Fibroblast of lung (primary cell): ENCODE measurements around the gene ACSL3. TPM values are rescaled to one million over a fixed set of nuclear protein-coding genes. Genes with fewer than 3 reads are reported as not detected.

Experiments
- DNase-seq, 2 donors: peaks; one replicate each; pipeline versions ENCODE4 v3.0.0 to v3.0.0-alpha.2; 2010; ENCODE audit warnings: low read depth in 2 of 2
- H2AFZ ChIP-seq: 2 replicates; pipeline ENCODE4 v1.5.1; 2012; ENCODE audit warnings: low read length, control low read depth, inconsistent platforms
- H3K27ac ChIP-seq: 2 replicates; pipeline ENCODE4 v1.5.1; 2011; ENCODE audit warnings: low read length, control low read depth; ENCODE audit not compliant: insufficient read depth
- H3K27me3 ChIP-seq: 2 replicates; pipeline ENCODE4 v1.5.1; 2011; ENCODE audit warnings: mild to moderate bottlenecking, low read length; ENCODE audit not compliant: control insufficient read depth, insufficient read depth
- H3K36me3 ChIP-seq: 2 replicates; pipeline ENCODE4 v1.5.1; 2011; ENCODE audit warnings: low read length; ENCODE audit not compliant: control insufficient read depth, insufficient read depth
- H3K4me1 ChIP-seq: 2 replicates; pipeline ENCODE4 v1.5.1; 2011; ENCODE audit warnings: low read length; ENCODE audit not compliant: control insufficient read depth, insufficient read depth; ENCODE audit errors: extremely low read depth
- H3K4me2 ChIP-seq: 2 replicates; pipeline ENCODE4 v1.5.1; 2011; ENCODE audit warnings: low read length, control low read depth; ENCODE audit not compliant: insufficient read depth; ENCODE audit errors: extremely low read depth
- H3K4me3 ChIP-seq, 4 experiments: fragments of 200-600 bp in 1 of 4; sonication (generic) in 1 of 4; replicated peaks in 1 of 4; 2 replicates each; pipeline ENCODE4 v1.5.1; 2011 to 2016; ENCODE audit warnings: low read length in 4 of 4, low read depth in 3 of 4, mild to moderate bottlenecking in 3 of 4, control low read depth in 2 of 4, inconsistent platforms in 1 of 4, mixed read lengths in 1 of 4; ENCODE audit not compliant: insufficient read depth in 1 of 4; ENCODE audit errors: control extremely low read depth in 1 of 4
- H3K79me2 ChIP-seq: 2 replicates; pipeline ENCODE4 v1.5.1; 2012; ENCODE audit warnings: mild to moderate bottlenecking, low read length, inconsistent platforms; ENCODE audit not compliant: control insufficient read depth, insufficient read depth
- H3K9ac ChIP-seq: 2 replicates; pipeline ENCODE4 v1.5.1; 2011; ENCODE audit warnings: mild to moderate bottlenecking, low read length, control low read depth; ENCODE audit not compliant: insufficient read depth
- H3K9me3 ChIP-seq: 2 replicates; pipeline ENCODE4 v1.5.1; 2012; ENCODE audit warnings: low read depth, low read length; ENCODE audit not compliant: control insufficient read depth, insufficient read depth
- H4K20me1 ChIP-seq: 2 replicates; pipeline ENCODE4 v1.5.1; 2011; ENCODE audit warnings: low read length; ENCODE audit not compliant: control insufficient read depth, insufficient read depth; ENCODE audit errors: extremely low read depth
- EZH2 ChIP-seq: IDR thresholded peaks from 2 replicates; pipeline ENCODE4 v1.5.1; 2012; ENCODE audit warnings: low read length, control low read depth, mild to moderate bottlenecking; ENCODE audit errors: missing control alignments
- polyA plus RNA-seq, 2 donors: library from polyadenylated mRNA; depleted of rRNA in 1 of 2; stranded (reverse) in 1 of 2; unstranded in 1 of 2; fragments of >200 nt; gene quantifications; 2 replicates each; pipeline ENCODE4 v1.2.1, GENCODE V29; 2011 to 2012; ENCODE audit warnings: missing spikeins in 1 of 2
- total RNA-seq: library from RNA; depleted of rRNA; stranded (reverse); fragments of >200 nt; gene quantifications from 2 replicates; pipeline ENCODE4 v1.2.1, GENCODE V29; 2014
- TF ChIP-seq, protein P1 (sequence below), 2 donors: IDR thresholded peaks in 1 of 2; conservative IDR thresholded peaks in 1 of 2; 1 replicate in 1 of 2; 2 replicates in 1 of 2; pipeline ENCODE4 v1.5.1; 2011 to 2012; ENCODE audit warnings: low read length in 2 of 2, control low read depth in 1 of 2, inconsistent platforms in 1 of 2, low read depth in 1 of 2, mild to moderate bottlenecking in 1 of 2

The ACSL3 gene
- total and polyA plus RNA-seq, 2 donors (not counting 1 experiment from before 2014, with no cell fraction given): 147 to 377 TPM

DNA sequence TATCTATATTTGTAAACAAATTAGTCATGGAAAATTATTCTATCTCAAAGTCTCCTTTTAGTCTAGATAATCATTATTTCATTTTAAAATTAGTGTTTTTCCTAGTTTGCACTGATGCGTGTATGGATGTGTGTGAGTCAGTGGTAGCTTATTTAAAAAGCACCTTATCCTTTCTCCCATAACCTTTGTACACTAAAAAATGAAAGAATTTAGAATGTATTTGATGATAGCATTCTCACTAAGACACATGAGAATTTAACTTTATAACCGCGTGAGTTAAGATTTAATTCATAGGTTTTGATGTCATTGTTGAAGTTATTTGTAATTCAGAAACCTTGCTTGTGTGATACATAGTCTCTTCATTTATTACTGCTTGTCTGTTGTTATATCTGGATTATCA, 81.7 kb downstream of the ACSL3 start:
- no peak overlapping the region for H3K4me3 ChIP-seq
- no peak for TF ChIP-seq EZH2
- TF ChIP-seq, protein P1, sequence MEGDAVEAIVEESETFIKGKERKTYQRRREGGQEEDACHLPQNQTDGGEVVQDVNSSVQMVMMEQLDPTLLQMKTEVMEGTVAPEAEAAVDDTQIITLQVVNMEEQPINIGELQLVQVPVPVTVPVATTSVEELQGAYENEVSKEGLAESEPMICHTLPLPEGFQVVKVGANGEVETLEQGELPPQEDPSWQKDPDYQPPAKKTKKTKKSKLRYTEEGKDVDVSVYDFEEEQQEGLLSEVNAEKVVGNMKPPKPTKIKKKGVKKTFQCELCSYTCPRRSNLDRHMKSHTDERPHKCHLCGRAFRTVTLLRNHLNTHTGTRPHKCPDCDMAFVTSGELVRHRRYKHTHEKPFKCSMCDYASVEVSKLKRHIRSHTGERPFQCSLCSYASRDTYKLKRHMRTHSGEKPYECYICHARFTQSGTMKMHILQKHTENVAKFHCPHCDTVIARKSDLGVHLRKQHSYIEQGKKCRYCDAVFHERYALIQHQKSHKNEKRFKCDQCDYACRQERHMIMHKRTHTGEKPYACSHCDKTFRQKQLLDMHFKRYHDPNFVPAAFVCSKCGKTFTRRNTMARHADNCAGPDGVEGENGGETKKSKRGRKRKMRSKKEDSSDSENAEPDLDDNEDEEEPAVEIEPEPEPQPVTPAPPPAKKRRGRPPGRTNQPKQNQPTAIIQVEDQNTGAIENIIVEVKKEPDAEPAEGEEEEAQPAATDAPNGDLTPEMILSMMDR (conservative IDR thresholded peaks at IDR 0.05 in 1 of 2, IDR thresholded peaks at IDR 0.05 in 1 of 2; ENCODE audit: low read depth in 1 of 2, low read length in 2 of 2): no peak
- no peak overlapping the region for H2AFZ ChIP-seq
- DNase-seq: no peak
- H3K79me2 ChIP-seq: peaks cover 5% of the 10 kb centered on the region
- no peak overlapping the region for H3K4me2 ChIP-seq
- no peaks in the 10 kb centered on the region for H3K9me3 ChIP-seq
- H3K27ac ChIP-seq: no peak overlapping the region
- no peaks in the 10 kb centered on the region for H4K20me1 ChIP-seq
- H3K36me3 ChIP-seq: no peaks in the 10 kb centered on the region
- no peaks in the 10 kb centered on the region for H3K27me3 ChIP-seq
- no peak overlapping the region for H3K9ac ChIP-seq
- H3K4me1 ChIP-seq: peaks cover 2% of the 10 kb centered on the region

DNA sequence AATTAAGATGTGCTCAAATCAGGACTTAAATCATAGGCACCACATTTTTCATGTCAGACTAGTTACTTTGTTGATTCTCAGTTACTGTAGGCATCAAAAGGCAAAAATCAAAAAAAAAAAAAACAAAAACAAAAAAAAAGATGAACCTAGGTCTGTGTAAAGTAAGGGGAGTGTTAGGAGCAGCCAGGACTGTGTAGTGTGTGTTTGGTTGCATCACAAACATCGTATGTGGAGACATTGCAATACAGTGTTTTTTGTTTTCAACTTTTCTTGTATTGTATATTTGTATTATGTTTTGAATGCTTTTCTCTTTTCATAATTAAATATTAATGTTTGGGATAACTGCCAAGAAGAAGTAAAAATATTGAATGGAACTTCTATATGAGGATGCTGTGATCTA, 82.1 kb downstream of the ACSL3 start:
- H3K9me3 ChIP-seq: no peaks in the 10 kb centered on the region
- H3K4me1 ChIP-seq: peaks cover 2% of the 10 kb centered on the region
- H3K27me3 ChIP-seq: no peaks in the 10 kb centered on the region
- no peak overlapping the region for H3K27ac ChIP-seq
- no peak overlapping the region for H2AFZ ChIP-seq
- H3K4me2 ChIP-seq: no peak overlapping the region
- H3K79me2 ChIP-seq: peaks cover 5% of the 10 kb centered on the region
- no peak overlapping the region for H3K9ac ChIP-seq
- H4K20me1 ChIP-seq: no peaks in the 10 kb centered on the region
- H3K4me3 ChIP-seq: no peak overlapping the region
- DNase-seq: no peak
- TF ChIP-seq, protein P1 (conservative IDR thresholded peaks at IDR 0.05 in 1 of 2, IDR thresholded peaks at IDR 0.05 in 1 of 2; ENCODE audit: low read depth in 1 of 2, low read length in 2 of 2): no peak
- no peak for TF ChIP-seq EZH2
- no peaks in the 10 kb centered on the region for H3K36me3 ChIP-seq

DNA sequence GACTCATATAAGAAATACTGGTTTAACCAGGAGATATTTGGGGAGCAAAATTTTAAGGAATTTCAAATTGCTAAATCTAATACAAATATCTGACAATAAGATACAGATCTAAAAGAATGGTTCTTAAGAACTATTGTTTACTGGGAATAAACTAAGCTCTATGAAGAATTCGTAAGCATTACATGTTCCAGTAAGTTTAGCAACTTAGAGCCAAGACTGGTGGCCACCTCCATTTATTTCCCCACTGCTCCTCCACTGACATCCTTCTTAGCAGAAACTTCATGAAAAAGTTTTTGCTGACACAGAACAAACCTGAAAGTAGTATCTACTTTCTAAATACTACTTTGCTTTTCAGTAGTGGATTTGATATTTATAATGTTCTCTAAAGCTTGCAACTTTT, 83.0 kb downstream of the ACSL3 start:
- peak; percentile 48 to 79 for DNase-seq

More for the DNA sequence above, 83.0 kb downstream of the ACSL3 start:
- H3K27me3 ChIP-seq: no peaks in the 10 kb centered on the region
- H3K4me1 ChIP-seq: peaks cover 2% of the 10 kb centered on the region
- no peak overlapping the region for H3K9ac ChIP-seq
- peak overlapping the region; percentile 25 for H3K4me2 ChIP-seq
- H3K9me3 ChIP-seq: no peaks in the 10 kb centered on the region
- no peaks in the 10 kb centered on the region for H3K36me3 ChIP-seq
- H2AFZ ChIP-seq: no peak overlapping the region
- no peak overlapping the region for H3K4me3 ChIP-seq
- H3K79me2 ChIP-seq: peaks cover 5% of the 10 kb centered on the region
- no peak overlapping the region for H3K27ac ChIP-seq
- H4K20me1 ChIP-seq: no peaks in the 10 kb centered on the region
- TF ChIP-seq EZH2: no peak
- TF ChIP-seq, protein P1 (conservative IDR thresholded peaks at IDR 0.05 in 1 of 2, IDR thresholded peaks at IDR 0.05 in 1 of 2; ENCODE audit: low read depth in 1 of 2, low read length in 2 of 2): no peak
